GM12878 (cell line): ENCODE results near the gene LRRC10B. TPM values are rescaled to one million over a fixed set of nuclear protein-coding genes. Genes with fewer than 3 reads are reported as not detected.

Experiments
- ATAC-seq: fragments of 200-7000 bp; cut with Tn5 transposase; 3 replicates; pipeline ENCODE4 v1.9.1; 2020; ENCODE audit warnings: mild to moderate bottlenecking, moderate library complexity
- BruUV-seq: library from RNA; stranded (reverse); fragments of 400-500 nt; replicated peaks from 2 replicates; lab custom pipeline; 2021; lab: Mats Ljungman, UMichigan
- CTCF ChIA-PET: fragments of 300-600 bp; sonication (Branson Sonifier 250); formaldehyde crosslinking; extraction: SDS; loops from one replicate; lab custom pipeline; 2021; ENCODE audit warnings: inconsistent platforms; lab: Yijun Ruan, JAX
- POLR2A ChIA-PET: fragments of 350-600 bp; formaldehyde crosslinking; extraction: SDS; loops from one replicate; lab custom pipeline; 2021; ENCODE audit warnings: inconsistent platforms; lab: Charles Lee
- RAD21 ChIA-PET: fragments of 300-600 bp; sonication (Branson Sonifier 250); formaldehyde crosslinking; loops from one replicate; lab custom pipeline; 2023; ENCODE audit warnings: antibody characterized with exemption; ENCODE audit not compliant: unreplicated experiment; lab: Charles Lee
- SMC1A ChIA-PET: fragments of 300-600 bp; sonication (Branson Sonifier 250); formaldehyde crosslinking; loops from one replicate; lab custom pipeline; 2023; ENCODE audit not compliant: unreplicated experiment, uncharacterized antibody; lab: Charles Lee
- DNase-seq: peaks from one replicate; pipeline ENCODE4 v3.0.0-alpha.2; 2011; ENCODE audit warnings: low read depth, low spot score
- FAIRE-seq: peaks from 3 replicates; lab custom pipeline; 2011; peaks lifted over from hg19 to GRCh38; lab: Jason Lieb, UNC
- H2AFZ ChIP-seq: 2 replicates; pipeline ENCODE4 v1.6.0; 2011; ENCODE audit warnings: low read depth, low read length, control low read depth; ENCODE audit not compliant: control insufficient read depth
- H3K27ac ChIP-seq: 2 replicates; pipeline ENCODE4 v1.5.1; 2011; ENCODE audit warnings: control low read depth; ENCODE audit not compliant: control insufficient read depth, insufficient read depth
- H3K27me3 ChIP-seq, 2 experiments: replicated peaks in 1 of 2; 2 replicates each; pipeline versions ENCODE4 v1.6.0 to v1.6.1; 2011; ENCODE audit warnings: low read length in 1 of 2; ENCODE audit not compliant: control insufficient read depth in 2 of 2, insufficient read depth in 2 of 2
- H3K36me3 ChIP-seq, 2 experiments: 2 replicates each; pipeline ENCODE4 v1.5.1; 2011; ENCODE audit warnings: low read length in 1 of 2; ENCODE audit not compliant: control insufficient read depth in 2 of 2, insufficient read depth in 2 of 2
- H3K4me1 ChIP-seq: 2 replicates; pipeline ENCODE4 v1.6.1; 2011; ENCODE audit warnings: mild to moderate bottlenecking, low read length, moderate library complexity, mixed read lengths; ENCODE audit not compliant: control insufficient read depth, insufficient read depth
- H3K4me2 ChIP-seq: 2 replicates; pipeline ENCODE4 v1.6.0; 2011; ENCODE audit warnings: control low read depth; ENCODE audit not compliant: control insufficient read depth, insufficient read depth
- H3K4me3 ChIP-seq: fragments of 200-600 bp; sonication (generic); 2 replicates; pipeline ENCODE4 v1.5.1; 2016
- H3K79me2 ChIP-seq: 2 replicates; pipeline ENCODE4 v1.6.0; 2011; ENCODE audit warnings: low read length; ENCODE audit not compliant: control insufficient read depth, insufficient read depth
- H3K9ac ChIP-seq: 2 replicates; pipeline ENCODE4 v1.8.0; 2011; ENCODE audit warnings: low read length, control low read depth, mixed read lengths; ENCODE audit not compliant: control insufficient read depth, insufficient read depth
- H3K9me3 ChIP-seq: replicated peaks from 3 replicates; pipeline ENCODE4 v1.5.1; 2011; ENCODE audit warnings: mild to moderate bottlenecking, low read length; ENCODE audit not compliant: control insufficient read depth, insufficient read depth
- H4K20me1 ChIP-seq: 2 replicates; pipeline ENCODE4 v1.6.0; 2011; ENCODE audit not compliant: control insufficient read depth, insufficient read depth
- ATF7 ChIP-seq: fragments of 450-650 bp; IDR thresholded peaks from 2 replicates; pipeline ENCODE4 v1.6.1; 2016; ENCODE audit warnings: low read depth, mild to moderate bottlenecking
- CREM ChIP-seq: IDR thresholded peaks from 2 replicates; pipeline ENCODE4 v1.6.1; 2014; ENCODE audit warnings: antibody characterized with exemption, low read depth
- CTCF ChIP-seq, 3 experiments: IDR thresholded peaks in 2 of 3; conservative IDR thresholded peaks in 1 of 3; 2 replicates each; pipeline ENCODE4 v1.5.1; 2011; ENCODE audit warnings: low read depth in 3 of 3, low read length in 3 of 3, mild to moderate bottlenecking in 3 of 3, control low read depth in 2 of 3, moderate library complexity in 2 of 3, inconsistent platforms in 1 of 3, mixed read lengths in 1 of 3; ENCODE audit not compliant: control insufficient read depth in 2 of 3, insufficient read depth in 1 of 3; ENCODE audit errors: extremely low read depth in 1 of 3
- EZH2 ChIP-seq: IDR thresholded peaks from 2 replicates; pipeline ENCODE4 v1.6.1; 2012; ENCODE audit warnings: low read depth, mild to moderate bottlenecking, control low read depth, inconsistent platforms, low read length, borderline replicate concordance; ENCODE audit not compliant: control insufficient read depth
- FOXM1 ChIP-seq: IDR thresholded peaks from 2 replicates; pipeline ENCODE4 v1.6.1; 2012; ENCODE audit warnings: low read depth, mild to moderate bottlenecking, inconsistent platforms, low read length, moderate library complexity
- GATAD2B ChIP-seq: fragments of 450-650 bp; conservative IDR thresholded peaks from 2 replicates; pipeline ENCODE4 v1.6.1; 2017; ENCODE audit warnings: low read depth, mild to moderate bottlenecking, moderate library complexity
- JUND ChIP-seq: IDR thresholded peaks from 2 replicates; pipeline ENCODE4 v1.6.1; 2012; ENCODE audit warnings: low read depth, mild to moderate bottlenecking, low read length, improper control_type of control experiment, moderate library complexity
- KLF5 ChIP-seq: fragments of 450-650 bp; IDR thresholded peaks from 2 replicates; pipeline ENCODE4 v1.6.1; 2014; ENCODE audit warnings: mild to moderate bottlenecking; ENCODE audit not compliant: partially characterized antibody
- SMARCA5 ChIP-seq: fragments of 450-650 bp; IDR thresholded peaks from 2 replicates; pipeline ENCODE4 v1.6.1; 2017; ENCODE audit warnings: mild to moderate bottlenecking
- SREBF1 ChIP-seq: IDR thresholded peaks from 2 replicates; pipeline ENCODE4 v1.6.1; 2012; ENCODE audit warnings: mild to moderate bottlenecking, low read length
- SUPT20H ChIP-seq: IDR thresholded peaks from 2 replicates; pipeline ENCODE4 v1.6.1; 2011; ENCODE audit warnings: low read depth, mild to moderate bottlenecking, low read length, moderate library complexity, borderline replicate concordance; ENCODE audit not compliant: control insufficient read depth
- ZBTB4 ChIP-seq: fragments of 450-650 bp; formaldehyde crosslinking; IDR thresholded peaks from 2 replicates; pipeline ENCODE4 v1.4.0; 2022; ENCODE audit warnings: mild to moderate bottlenecking, moderate library complexity
- ZSCAN29 ChIP-seq: fragments of 450-650 bp; IDR thresholded peaks from 2 replicates; pipeline ENCODE4 v1.6.1; 2017; ENCODE audit warnings: mild to moderate bottlenecking, moderate library complexity
- WGBS: methylation state at CpG from one replicate; pipeline ENCODE4 v1.1.6; 2016; ENCODE audit warnings: low lambda C conversion rate; ENCODE audit not compliant: insufficient replicate concordance, insufficient coverage; ENCODE audit errors: missing lambda C conversion rate; 5-methylcytosine and 5-hydroxymethylcytosine counted together
- in situ Hi-C: fragments of 300-500 bp; cut with MboI; formaldehyde crosslinking; loops from 9 replicates; pipeline ENCODE4 v1.14.3; 2018; ENCODE audit warnings: mixed read lengths
- intact Hi-C: fragments of 100-400 bp; cut with micrococcal nuclease; formaldehyde crosslinking; loops from one replicate; pipeline ENCODE4 v1.14.2; 2022; ENCODE audit not compliant: unreplicated experiment
- polyA plus RNA-seq, 11 experiments: library from polyadenylated mRNA; depleted of rRNA in 4 of 11; unstranded in 6 of 11; stranded (reverse) in 5 of 11; fragments of >200 nt; fragmentation: Nextera tagmentation in 4 of 11; fragmentation: Illumina TruSeq in 1 of 11; extraction: Ambion mirVana in 4 of 11; extraction: Trizol in 1 of 11; gene quantifications; 1 replicate in 1 of 11; 2 replicates in 10 of 11; pipeline versions ENCODE4 v1.2.1 to v1.2.3, GENCODE V29; 2011 to 2016; ENCODE audit warnings: inconsistent platforms in 2 of 11, missing spikeins in 2 of 11, low read depth in 1 of 11
- total RNA-seq, 4 experiments: library from RNA; depleted of rRNA in 3 of 4; stranded (reverse); fragments of >200 nt in 3 of 4; fragmentation: Illumina TruSeq in 1 of 4; extraction: Trizol in 1 of 4; gene quantifications; 2 replicates each; pipeline versions ENCODE4 v1.2.1 to v1.2.3, GENCODE V29; 2013 to 2021
- TF ChIP-seq, protein P1 (sequence below): fragments of 450-650 bp; IDR thresholded peaks from 2 replicates; pipeline ENCODE4 v1.6.1; 2018; ENCODE audit warnings: borderline replicate concordance, mild to moderate bottlenecking; ENCODE audit not compliant: partially characterized antibody

Gene LRRC10B
- total and polyA plus RNA-seq, 10 of the 15 experiments (the other 5 are each of a cell fraction or from before 2014, with no cell fraction given), result not detected

DNA sequence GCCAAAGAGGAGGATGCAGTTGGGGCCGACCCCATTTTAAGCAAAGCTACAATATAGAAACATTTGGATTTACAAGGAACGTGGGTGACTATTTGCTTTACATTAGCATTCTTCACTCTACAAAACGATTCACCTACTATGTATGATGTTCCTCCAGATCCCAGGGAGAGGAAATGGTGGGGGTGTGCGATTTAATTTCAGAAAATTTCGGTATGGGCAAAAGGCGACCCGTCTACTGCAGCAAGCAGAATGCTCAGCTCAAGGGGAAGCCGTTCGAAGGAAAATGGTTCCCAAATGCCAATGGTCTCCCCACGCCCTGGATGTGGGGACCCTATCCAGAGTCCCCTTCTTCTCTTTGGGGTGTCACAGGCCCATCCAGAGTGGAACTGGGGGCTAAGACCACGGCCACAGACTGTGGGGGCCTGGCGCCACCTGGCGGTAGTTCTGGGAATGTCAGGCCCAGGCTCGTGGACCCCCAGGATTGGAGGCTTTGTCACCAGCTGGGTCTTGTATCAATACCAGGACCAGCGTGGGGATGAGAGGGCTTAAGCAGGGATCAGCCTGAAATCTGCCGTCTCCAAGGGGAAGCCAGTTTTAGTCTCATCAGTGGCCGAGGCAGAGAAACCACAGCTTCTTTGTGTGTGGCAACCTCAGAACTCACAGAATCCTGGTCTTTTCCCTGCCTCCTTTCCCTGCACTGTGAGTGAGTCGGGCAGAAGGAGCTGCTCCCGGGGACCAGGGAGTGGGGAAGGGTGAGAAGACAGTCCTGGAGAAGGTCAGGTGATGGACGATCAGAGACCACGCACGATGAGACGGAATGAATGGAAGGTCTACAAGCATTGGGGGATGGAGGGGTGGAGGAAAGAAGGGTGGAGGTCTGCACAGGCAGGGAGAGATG is 8.4 kb downstream of the LRRC10B start:
- no peak overlapping the region for H3K9ac ChIP-seq
- POLR2A ChIA-PET, result no interaction called here
- no peak for TF ChIP-seq FOXM1
- no peak for TF ChIP-seq SMARCA5
- TF ChIP-seq SUPT20H, result no peak
- no peak for TF ChIP-seq ZBTB4 (CRISPR knock-in tag)
- TF ChIP-seq ZSCAN29, result no peak
- TF ChIP-seq KLF5, result no peak
- no peak for TF ChIP-seq ATF7
- no peak for TF ChIP-seq CREM
- TF ChIP-seq, protein P1, sequence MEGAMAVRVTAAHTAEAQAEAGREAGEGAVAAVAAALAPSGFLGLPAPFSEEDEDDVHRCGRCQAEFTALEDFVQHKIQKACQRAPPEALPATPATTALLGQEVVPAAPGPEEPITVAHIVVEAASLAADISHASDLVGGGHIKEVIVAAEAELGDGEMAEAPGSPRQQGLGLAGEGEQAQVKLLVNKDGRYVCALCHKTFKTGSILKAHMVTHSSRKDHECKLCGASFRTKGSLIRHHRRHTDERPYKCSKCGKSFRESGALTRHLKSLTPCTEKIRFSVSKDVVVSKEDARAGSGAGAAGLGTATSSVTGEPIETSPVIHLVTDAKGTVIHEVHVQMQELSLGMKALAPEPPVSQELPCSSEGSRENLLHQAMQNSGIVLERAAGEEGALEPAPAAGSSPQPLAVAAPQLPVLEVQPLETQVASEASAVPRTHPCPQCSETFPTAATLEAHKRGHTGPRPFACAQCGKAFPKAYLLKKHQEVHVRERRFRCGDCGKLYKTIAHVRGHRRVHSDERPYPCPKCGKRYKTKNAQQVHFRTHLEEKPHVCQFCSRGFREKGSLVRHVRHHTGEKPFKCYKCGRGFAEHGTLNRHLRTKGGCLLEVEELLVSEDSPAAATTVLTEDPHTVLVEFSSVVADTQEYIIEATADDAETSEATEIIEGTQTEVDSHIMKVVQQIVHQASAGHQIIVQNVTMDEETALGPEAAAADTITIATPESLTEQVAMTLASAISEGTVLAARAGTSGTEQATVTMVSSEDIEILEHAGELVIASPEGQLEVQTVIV, result no peak
- no peak for TF ChIP-seq JUND
- TF ChIP-seq SREBF1, result no peak
- no peak for TF ChIP-seq EZH2
- TF ChIP-seq CTCF (IDR thresholded peaks at IDR 0.05 in 2 of 3, conservative IDR thresholded peaks at IDR 0.05 in 1 of 3; ENCODE audit: control insufficient read depth in 2 of 3, extremely low read depth in 1 of 3, insufficient read depth in 1 of 3, low read depth in 3 of 3, low read length in 3 of 3), result peak; percentile 88 to 99 (median 97)
- peak; percentile 20; the same call in 1 of the 2 replicates for TF ChIP-seq GATAD2B

More for the DNA sequence above, 8.4 kb downstream of the LRRC10B start:
- peak; percentile 76 for FAIRE-seq
- 24% methylated on average over 23 of the region's 23 CpGs for WGBS
- Histone ChIP-seq H3K4me1 (no peaks in the 10 kb centered on the region), H3K4me3 (no peak overlapping the region), H3K27me3 (no peaks in the 10 kb centered on the region), H3K79me2 (no peaks in the 10 kb centered on the region), H3K27ac (no peak overlapping the region), H4K20me1 (no peaks in the 10 kb centered on the region; the same call in 1 of the 2 replicates), H2AFZ (no peak overlapping the region), H3K36me3 (no peaks in the 10 kb centered on the region), H3K4me2 (no peak overlapping the region), H3K9me3 (no peaks in the 10 kb centered on the region)
- ATAC-seq, result peak; percentile 87
- ChIA-PET RAD21 (interaction anchor here (1.1 to 4.6 kb wide), 3 partner anchors 39 to 71 kb away, joined by 3 to 26 read pairs (median 12); no protein-coding TSS in a partner anchor), CTCF (interaction anchor here (0.5 to 4.1 kb wide), 37 partner anchors 9 to 338 kb away, joined by 3 to 67 read pairs (median 5); partner anchors contain the start of gene LRRC10B), SMC1A (interaction anchor here (0.8 to 2.1 kb wide), 4 partner anchors 9 to 42 kb away, joined by 3 to 10 read pairs (median 7); no protein-coding TSS in a partner anchor)
- in situ Hi-C loops, result no loop called here
- BruUV-seq, result no TSS peak
- intact Hi-C loops, result loop anchor here (1.0 kb wide), 2 partner anchors 40 to 71 kb away; no protein-coding TSS in a partner anchor
- no peak for DNase-seq
